ENCODE measurements around the gene FBXO2. TPM values are rescaled to one million over a fixed set of nuclear protein-coding genes. Genes with fewer than 3 reads are reported as not detected.

The FBXO2 gene
- total and polyA plus RNA-seq, 10 of the 15 experiments (the other 5 are each of a cell fraction or from before 2014, with no cell fraction given) = 0.06 to 0.41 (median 0.18) TPM; not detected in 4

DNA sequence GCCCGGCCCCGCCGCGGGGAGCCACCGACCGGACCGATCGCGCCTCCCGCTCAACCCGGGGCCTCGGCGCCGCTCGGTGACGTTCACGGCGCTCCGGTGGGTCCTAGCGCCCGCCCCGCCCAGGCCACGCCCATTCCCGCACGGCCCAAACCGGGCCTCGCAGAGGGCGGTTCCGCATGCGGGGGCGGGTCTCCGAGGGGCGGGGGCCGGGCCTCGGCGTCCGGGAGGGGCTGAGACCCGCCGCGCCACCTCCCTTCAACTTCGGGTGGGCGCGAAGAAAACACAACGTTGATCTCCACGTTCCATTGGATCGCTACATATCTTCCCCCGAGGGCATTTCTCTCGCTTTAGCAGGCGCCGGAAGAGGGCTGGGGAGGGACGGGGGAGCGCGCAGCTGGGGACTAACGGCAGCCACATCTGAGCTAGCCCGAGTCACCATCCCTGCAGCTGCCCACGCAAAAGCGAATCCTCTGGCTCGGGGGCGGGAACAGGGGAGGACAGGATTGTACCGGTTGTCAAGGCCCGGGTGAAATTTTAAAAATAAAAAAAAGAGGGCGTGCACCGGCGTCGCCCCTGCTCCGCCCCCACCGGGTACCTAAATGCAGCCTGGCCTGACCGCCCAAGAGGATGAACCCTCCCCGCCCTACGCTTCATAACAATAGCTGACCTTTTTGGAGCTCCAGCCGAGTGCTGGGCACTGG lies 27.0 kb upstream of the FBXO2 start, which contains the start of gene MAD2L2 (continued):
- TF ChIP-seq MTA3 (IDR thresholded peaks at IDR 0.05; ENCODE audit: borderline replicate concordance, low read length) (no peak), EGR1 (IDR thresholded peaks at IDR 0.05; ENCODE audit: borderline replicate concordance in 1 of 2, low read depth in 2 of 2, low read length in 2 of 2) (peak; percentile 14 to 97), FOXK2 (IDR thresholded peaks at IDR 0.05) (no peak), CREB1 (IDR thresholded peaks at IDR 0.05; ENCODE audit: low read depth) (peak; percentile 95), POLR2AphosphoS5 (IDR thresholded peaks at IDR 0.05; ENCODE audit: low read length) (no peak), YY1 (IDR thresholded peaks at IDR 0.05; ENCODE audit: low read depth, low read length) (no peak), KAT2A (conservative IDR thresholded peaks at IDR 0.05; ENCODE audit: control insufficient read depth, low read depth, low read length) (no peak), SUPT20H (IDR thresholded peaks at IDR 0.05; ENCODE audit: borderline replicate concordance, control insufficient read depth, low read depth, low read length) (no peak), RAD21 (IDR thresholded peaks at IDR 0.05; ENCODE audit: insufficient read depth, low read depth, low read length) (no peak), GATAD2B (conservative IDR thresholded peaks at IDR 0.05; ENCODE audit: low read depth) (0 out of 2 replicates have a peak, but pooled peaks have one; percentile 49), FOS (IDR thresholded peaks at IDR 0.05; ENCODE audit: borderline replicate concordance, extremely low read depth, insufficient read length) (no peak), TARDBP (IDR thresholded peaks at IDR 0.05; ENCODE audit: borderline replicate concordance) (0 out of 2 replicates have a peak, but pooled peaks have one; percentile 68), SMAD5 (IDR thresholded peaks at IDR 0.05; ENCODE audit: low read depth) (peak; percentile 56; the same call in 1 of the 2 replicates), CREM (IDR thresholded peaks at IDR 0.05; ENCODE audit: low read depth) (peak; percentile 96), ASH2L (IDR thresholded peaks at IDR 0.05; ENCODE audit: borderline replicate concordance, low read depth) (no peak), NFYA (IDR thresholded peaks at IDR 0.05; ENCODE audit: borderline replicate concordance, low read depth, low read length) (no peak), MYB (IDR thresholded peaks at IDR 0.05; ENCODE audit: borderline replicate concordance, low read depth, low read length) (no peak), CHD2 (IDR thresholded peaks at IDR 0.05; ENCODE audit: borderline replicate concordance, low read depth, low read length) (peak; percentile 41; the same call in 1 of the 2 replicates), NR2C2 (IDR thresholded peaks at IDR 0.05; ENCODE audit: borderline replicate concordance, control insufficient read depth, insufficient read length, low read depth) (no peak), MEF2B (IDR thresholded peaks at IDR 0.05; ENCODE audit: partially characterized antibody, poor library complexity, severe bottlenecking) (peak; percentile 11), DPF2 (IDR thresholded peaks at IDR 0.05) (peak; percentile 43; the same call in 1 of the 2 replicates), STAT1 (conservative IDR thresholded peaks at IDR 0.05) (no peak), BACH1 (IDR thresholded peaks at IDR 0.05; ENCODE audit: borderline replicate concordance) (peak; percentile 65; the same call in 1 of the 2 replicates)
- TF ChIP-seq, protein P1, sequence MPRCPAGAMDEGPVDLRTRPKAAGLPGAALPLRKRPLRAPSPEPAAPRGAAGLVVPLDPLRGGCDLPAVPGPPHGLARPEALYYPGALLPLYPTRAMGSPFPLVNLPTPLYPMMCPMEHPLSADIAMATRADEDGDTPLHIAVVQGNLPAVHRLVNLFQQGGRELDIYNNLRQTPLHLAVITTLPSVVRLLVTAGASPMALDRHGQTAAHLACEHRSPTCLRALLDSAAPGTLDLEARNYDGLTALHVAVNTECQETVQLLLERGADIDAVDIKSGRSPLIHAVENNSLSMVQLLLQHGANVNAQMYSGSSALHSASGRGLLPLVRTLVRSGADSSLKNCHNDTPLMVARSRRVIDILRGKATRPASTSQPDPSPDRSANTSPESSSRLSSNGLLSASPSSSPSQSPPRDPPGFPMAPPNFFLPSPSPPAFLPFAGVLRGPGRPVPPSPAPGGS (IDR thresholded peaks at IDR 0.05; ENCODE audit: borderline replicate concordance, insufficient read depth, low read depth, low read length, poor library complexity, severe bottlenecking) = no peak
- TF ChIP-seq, protein P2, sequence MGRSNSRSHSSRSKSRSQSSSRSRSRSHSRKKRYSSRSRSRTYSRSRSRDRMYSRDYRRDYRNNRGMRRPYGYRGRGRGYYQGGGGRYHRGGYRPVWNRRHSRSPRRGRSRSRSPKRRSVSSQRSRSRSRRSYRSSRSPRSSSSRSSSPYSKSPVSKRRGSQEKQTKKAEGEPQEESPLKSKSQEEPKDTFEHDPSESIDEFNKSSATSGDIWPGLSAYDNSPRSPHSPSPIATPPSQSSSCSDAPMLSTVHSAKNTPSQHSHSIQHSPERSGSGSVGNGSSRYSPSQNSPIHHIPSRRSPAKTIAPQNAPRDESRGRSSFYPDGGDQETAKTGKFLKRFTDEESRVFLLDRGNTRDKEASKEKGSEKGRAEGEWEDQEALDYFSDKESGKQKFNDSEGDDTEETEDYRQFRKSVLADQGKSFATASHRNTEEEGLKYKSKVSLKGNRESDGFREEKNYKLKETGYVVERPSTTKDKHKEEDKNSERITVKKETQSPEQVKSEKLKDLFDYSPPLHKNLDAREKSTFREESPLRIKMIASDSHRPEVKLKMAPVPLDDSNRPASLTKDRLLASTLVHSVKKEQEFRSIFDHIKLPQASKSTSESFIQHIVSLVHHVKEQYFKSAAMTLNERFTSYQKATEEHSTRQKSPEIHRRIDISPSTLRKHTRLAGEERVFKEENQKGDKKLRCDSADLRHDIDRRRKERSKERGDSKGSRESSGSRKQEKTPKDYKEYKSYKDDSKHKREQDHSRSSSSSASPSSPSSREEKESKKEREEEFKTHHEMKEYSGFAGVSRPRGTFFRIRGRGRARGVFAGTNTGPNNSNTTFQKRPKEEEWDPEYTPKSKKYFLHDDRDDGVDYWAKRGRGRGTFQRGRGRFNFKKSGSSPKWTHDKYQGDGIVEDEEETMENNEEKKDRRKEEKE (IDR thresholded peaks at IDR 0.05) = no peak
- TF ChIP-seq, protein P3, sequence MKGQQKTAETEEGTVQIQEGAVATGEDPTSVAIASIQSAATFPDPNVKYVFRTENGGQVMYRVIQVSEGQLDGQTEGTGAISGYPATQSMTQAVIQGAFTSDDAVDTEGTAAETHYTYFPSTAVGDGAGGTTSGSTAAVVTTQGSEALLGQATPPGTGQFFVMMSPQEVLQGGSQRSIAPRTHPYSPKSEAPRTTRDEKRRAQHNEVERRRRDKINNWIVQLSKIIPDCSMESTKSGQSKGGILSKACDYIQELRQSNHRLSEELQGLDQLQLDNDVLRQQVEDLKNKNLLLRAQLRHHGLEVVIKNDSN (IDR thresholded peaks at IDR 0.05; ENCODE audit: borderline replicate concordance, extremely low read length, insufficient read depth, low read depth, low read length) = no peak

All from GM12878 (cell line).